HCEC 1CT (cell line): ENCODE results near the gene PABPN1L.

Source experiments
- DNase-seq: peaks from one replicate; pipeline ENCODE4 v3.0.0-alpha.2; 2017

PABPN1L gene

GRCh38 chr16:88866151-88866920 is at the start of gene PABPN1L:
Gene PABPN1L (minus strand): TSS chr16:88866660. CDS start chr16:88866606, 54 bp downstream.
- no peak for DNase-seq

GRCh38 chr16:88915639-88916327 is 49.3 kb upstream of the PABPN1L start:
- DNase-seq = no peak

- DNase-seq = peak; percentile 37
These were observed 48.4 kb upstream of the PABPN1L start for GRCh38 chr16:88914750-88915368.

GRCh38 chr16:88913870-88914269 is 47.4 kb upstream of the PABPN1L start:
- no peak for DNase-seq

GRCh38 chr16:88913001-88913612 is 46.6 kb upstream of the PABPN1L start:
- no peak for DNase-seq

GRCh38 chr16:88912556-88912955 is 46.1 kb upstream of the PABPN1L start:
- DNase-seq = no peak

- no peak for DNase-seq
These were observed 45.5 kb upstream of the PABPN1L start for GRCh38 chr16:88911946-88912310.

GRCh38 chr16:88911136-88911945 is 44.9 kb upstream of the PABPN1L start:
- no peak for DNase-seq

GRCh38 chr16:88910284-88911135 is 44.0 kb upstream of the PABPN1L start:
- DNase-seq = no peak

GRCh38 chr16:88909431-88910210 is 43.2 kb upstream of the PABPN1L start:
- DNase-seq = no peak

- DNase-seq = no peak
These were observed 41.8 kb upstream of the PABPN1L start for GRCh38 chr16:88908307-88908706.

GRCh38 chr16:88907768-88908167 is 41.3 kb upstream of the PABPN1L start:
- peak; percentile 4 for DNase-seq

- no peak for DNase-seq
These were observed 40.2 kb upstream of the PABPN1L start for GRCh38 chr16:88906535-88907105.

GRCh38 chr16:88906020-88906419 is 39.6 kb upstream of the PABPN1L start:
- DNase-seq = no peak

GRCh38 chr16:88905563-88905962 is 39.1 kb upstream of the PABPN1L start:
- DNase-seq = no peak

- DNase-seq = no peak
These were observed 38.4 kb upstream of the PABPN1L start for GRCh38 chr16:88904676-88905365.

GRCh38 chr16:88903267-88903666 is 36.8 kb upstream of the PABPN1L start:
- no peak for DNase-seq

- no peak for DNase-seq
These were observed 36.3 kb upstream of the PABPN1L start for GRCh38 chr16:88902744-88903143.

- no peak for DNase-seq
These were observed 35.4 kb upstream of the PABPN1L start for GRCh38 chr16:88901718-88902337.
